ENCODE data around the gene RWDD3.
A peak's percentile ranks its signal among the peaks of the same experiment; 100 is the strongest.

The RWDD3 gene

GRCh38 chr1:95223110-95223509 lies 10.9 kb upstream of the RWDD3 start:
- no peak for DNase-seq (ENCODE audit: low read depth, low spot score)
- no peaks in the 10 kb centered on the region for H3K9me3 ChIP-seq (ENCODE audit: low read depth, low read length)
- H3K4me3 ChIP-seq: no peak overlapping the region
- no peak overlapping the region for H3K9ac ChIP-seq (ENCODE audit: insufficient read length)
- H3K27ac ChIP-seq: no peak overlapping the region
- no peak for TF ChIP-seq POLR2AphosphoS5 (IDR thresholded peaks at IDR 0.05; ENCODE audit: borderline replicate concordance, low read depth, low read length)
- no peak for TF ChIP-seq EZH2 (IDR thresholded peaks at IDR 0.05)
- H3K36me3 ChIP-seq (ENCODE audit: insufficient read depth, low read length): no peaks in the 10 kb centered on the region

DNA sequence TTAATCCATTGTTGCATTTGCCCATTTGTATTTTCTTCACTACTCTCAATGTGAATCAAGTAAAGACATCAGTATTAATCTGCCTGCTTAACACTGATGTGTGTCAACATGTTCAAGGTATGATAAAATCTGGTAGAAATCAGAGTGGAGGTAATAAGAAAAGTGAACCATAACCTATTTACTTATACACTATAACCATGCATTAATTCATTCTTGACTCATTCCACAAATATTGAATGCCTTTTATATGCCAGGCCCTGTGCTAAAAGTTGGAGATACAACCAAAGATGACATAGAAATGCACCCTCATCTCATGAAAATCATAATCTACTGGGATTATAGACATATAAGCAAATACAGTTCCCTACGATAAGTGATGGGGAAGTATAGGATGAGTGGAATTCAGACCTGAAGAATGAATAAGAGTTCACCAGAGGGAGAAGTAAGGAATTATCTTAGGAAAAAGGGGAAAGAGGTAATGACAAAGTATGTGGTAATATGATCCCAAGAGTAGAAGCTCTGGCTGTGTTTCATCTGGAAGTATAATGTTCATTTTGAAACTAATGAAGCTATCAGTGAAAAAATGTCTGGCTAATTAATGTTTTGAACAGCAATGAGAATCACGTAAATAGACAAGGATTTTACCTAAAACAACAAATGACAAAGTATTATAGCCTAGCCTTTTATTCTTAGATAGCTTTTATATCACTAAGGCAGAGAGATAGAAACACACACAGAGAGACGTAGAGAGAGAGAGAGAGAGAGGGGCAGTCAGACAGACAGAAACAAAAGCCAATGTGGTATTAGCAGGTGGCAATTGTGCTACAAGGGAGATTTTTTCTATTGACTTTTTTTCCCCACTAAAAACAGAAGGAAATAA lies 7.0 kb upstream of the RWDD3 start:
- no peaks in the 10 kb centered on the region for H3K9me3 ChIP-seq (ENCODE audit: low read depth, low read length)
- H3K27ac ChIP-seq: no peak overlapping the region
- no peak for TF ChIP-seq EZH2 (IDR thresholded peaks at IDR 0.05)
- TF ChIP-seq FOXP2 (optimal IDR thresholded peaks at IDR 0.05; ENCODE audit: control extremely low read depth, extremely low read length, insufficient read depth): no peak
- TF ChIP-seq POLR2AphosphoS5 (IDR thresholded peaks at IDR 0.05; ENCODE audit: borderline replicate concordance, low read depth, low read length): no peak
- DNase-seq (ENCODE audit: low read depth, low spot score): no peak
- no peak overlapping the region for H3K9ac ChIP-seq (ENCODE audit: insufficient read length)
- no peak overlapping the region for H3K4me3 ChIP-seq
- H3K36me3 ChIP-seq (ENCODE audit: insufficient read depth, low read length): no peaks in the 10 kb centered on the region

DNA sequence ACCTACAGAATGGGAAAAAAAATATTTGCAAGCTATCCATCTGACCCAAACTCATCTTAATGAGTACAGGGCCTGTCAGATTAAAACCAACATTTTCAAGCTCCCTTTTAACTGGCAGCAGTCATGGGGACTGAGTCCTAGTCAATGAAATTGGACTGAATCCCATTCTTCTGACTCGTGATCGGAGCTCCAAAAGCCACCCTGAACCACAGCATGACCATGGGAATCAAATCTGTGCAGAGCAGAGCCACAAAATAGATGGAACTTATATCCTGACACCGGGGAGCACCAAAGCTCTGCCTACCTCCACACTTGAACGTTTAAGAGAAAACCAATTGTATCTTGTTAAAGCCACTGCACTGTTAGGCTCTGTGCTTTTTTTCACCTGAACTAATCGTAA lies 5.0 kb upstream of the RWDD3 start:
- Histone ChIP-seq H3K36me3 (ENCODE audit: insufficient read depth, low read length) (no peaks in the 10 kb centered on the region), H3K9me3 (ENCODE audit: low read depth, low read length) (no peaks in the 10 kb centered on the region), H3K27ac (no peak overlapping the region), H3K9ac (ENCODE audit: insufficient read length) (no peak overlapping the region), H3K4me3 (no peak overlapping the region)
- TF ChIP-seq EZH2 (IDR thresholded peaks at IDR 0.05) (no peak), FOXP2 (optimal IDR thresholded peaks at IDR 0.05; ENCODE audit: control extremely low read depth, extremely low read length, insufficient read depth) (no peak), POLR2AphosphoS5 (IDR thresholded peaks at IDR 0.05; ENCODE audit: borderline replicate concordance, low read depth, low read length) (no peak)
- no peak for DNase-seq (ENCODE audit: low read depth, low spot score)

- Histone ChIP-seq H3K4me3 (no peak overlapping the region), H3K9me3 (ENCODE audit: low read depth, low read length) (no peaks in the 10 kb centered on the region), H3K9ac (ENCODE audit: insufficient read length) (no peak overlapping the region), H3K36me3 (ENCODE audit: insufficient read depth, low read length) (no peaks in the 10 kb centered on the region), H3K27ac (no peak overlapping the region)
- no peak for TF ChIP-seq EZH2 (IDR thresholded peaks at IDR 0.05)
- TF ChIP-seq FOXP2 (optimal IDR thresholded peaks at IDR 0.05; ENCODE audit: control extremely low read depth, extremely low read length, insufficient read depth): no peak
- no peak for TF ChIP-seq POLR2AphosphoS5 (IDR thresholded peaks at IDR 0.05; ENCODE audit: borderline replicate concordance, low read depth, low read length)
- no peak for DNase-seq (ENCODE audit: low read depth, low spot score)
These were observed 4.3 kb upstream of the RWDD3 start for GRCh38 chr1:95229706-95230105.

DNA sequence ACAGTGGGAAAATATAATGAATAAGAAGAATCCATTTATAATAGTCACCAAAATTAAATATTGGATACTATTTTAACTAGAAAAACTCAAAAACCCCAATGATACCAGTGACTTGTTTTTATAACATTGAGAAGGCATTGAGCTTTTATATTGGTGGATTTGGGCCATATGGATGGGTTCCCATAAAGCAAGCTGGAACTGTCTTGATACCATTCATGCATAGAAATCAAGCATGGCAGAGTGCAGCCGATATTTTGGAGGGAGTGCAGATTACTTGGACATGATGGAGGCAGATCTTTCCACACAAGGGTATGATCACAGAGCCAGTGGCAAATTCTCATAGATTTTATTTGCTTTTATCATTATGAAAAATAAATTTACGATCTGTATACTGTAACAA lies 3.8 kb upstream of the RWDD3 start:
- H3K4me3 ChIP-seq: no peak overlapping the region
- H3K36me3 ChIP-seq (ENCODE audit: insufficient read depth, low read length): no peaks in the 10 kb centered on the region
- H3K9me3 ChIP-seq (ENCODE audit: low read depth, low read length): no peaks in the 10 kb centered on the region
- DNase-seq (ENCODE audit: low read depth, low spot score): no peak
- no peak for TF ChIP-seq POLR2AphosphoS5 (IDR thresholded peaks at IDR 0.05; ENCODE audit: borderline replicate concordance, low read depth, low read length)
- no peak for TF ChIP-seq EZH2 (IDR thresholded peaks at IDR 0.05)
- TF ChIP-seq FOXP2 (optimal IDR thresholded peaks at IDR 0.05; ENCODE audit: control extremely low read depth, extremely low read length, insufficient read depth): no peak
- no peak overlapping the region for H3K9ac ChIP-seq (ENCODE audit: insufficient read length)
- H3K27ac ChIP-seq: no peak overlapping the region

- Histone ChIP-seq H3K27ac (no peak overlapping the region), H3K36me3 (ENCODE audit: insufficient read depth, low read length) (no peaks in the 10 kb centered on the region), H3K9ac (ENCODE audit: insufficient read length) (no peak overlapping the region), H3K9me3 (ENCODE audit: low read depth, low read length) (no peaks in the 10 kb centered on the region), H3K4me3 (no peak overlapping the region)
- DNase-seq (ENCODE audit: low read depth, low spot score): no peak
- TF ChIP-seq FOXP2 (optimal IDR thresholded peaks at IDR 0.05; ENCODE audit: control extremely low read depth, extremely low read length, insufficient read depth): no peak
- TF ChIP-seq POLR2AphosphoS5 (IDR thresholded peaks at IDR 0.05; ENCODE audit: borderline replicate concordance, low read depth, low read length): no peak
- TF ChIP-seq EZH2 (IDR thresholded peaks at IDR 0.05): no peak
These were observed 3.2 kb upstream of the RWDD3 start for GRCh38 chr1:95230768-95231191.

DNA sequence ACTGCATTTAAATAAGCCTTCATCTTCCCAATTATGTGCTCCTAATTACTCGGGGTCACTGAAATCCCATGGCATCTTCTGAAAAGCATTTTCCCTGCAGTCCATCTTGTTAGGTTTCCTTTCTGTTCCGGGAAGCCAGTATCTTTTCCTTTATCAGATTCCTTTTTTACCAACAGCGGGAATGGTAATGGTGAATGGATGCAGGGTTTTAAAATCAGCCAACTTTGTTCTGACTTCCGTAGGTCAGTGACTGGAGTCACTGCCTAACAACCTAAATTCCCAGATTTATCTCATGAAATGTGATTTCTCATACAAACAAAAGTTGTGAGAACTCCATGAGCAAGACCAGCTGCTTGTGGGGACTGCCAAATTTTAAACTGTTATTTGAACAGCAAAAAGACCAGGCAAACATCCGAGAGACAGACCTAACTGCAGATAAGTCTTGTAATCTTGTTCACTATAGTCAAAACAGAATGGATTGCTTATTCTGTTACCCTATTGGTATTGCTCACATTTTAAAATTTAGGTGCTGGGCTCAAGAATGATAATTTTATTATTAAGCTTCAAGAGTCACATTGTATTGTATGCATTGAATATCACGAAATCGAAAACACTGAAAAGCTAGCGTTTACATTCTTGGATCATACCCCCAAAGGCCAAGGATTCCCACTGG lies 1.2 kb upstream of the RWDD3 start:
- no peak for DNase-seq (ENCODE audit: low read depth, low spot score)
- Histone ChIP-seq H3K27ac (no peak overlapping the region), H3K4me3 (no peak overlapping the region), H3K9ac (ENCODE audit: insufficient read length) (no peak overlapping the region), H3K9me3 (ENCODE audit: low read depth, low read length) (no peaks in the 10 kb centered on the region), H3K36me3 (ENCODE audit: insufficient read depth, low read length) (no peaks in the 10 kb centered on the region)
- TF ChIP-seq POLR2AphosphoS5 (IDR thresholded peaks at IDR 0.05; ENCODE audit: borderline replicate concordance, low read depth, low read length) (no peak), EZH2 (IDR thresholded peaks at IDR 0.05) (no peak), FOXP2 (optimal IDR thresholded peaks at IDR 0.05; ENCODE audit: control extremely low read depth, extremely low read length, insufficient read depth) (no peak)

- H3K9me3 ChIP-seq (ENCODE audit: low read depth, low read length): no peaks in the 10 kb centered on the region
- no peaks in the 10 kb centered on the region for H3K36me3 ChIP-seq (ENCODE audit: insufficient read depth, low read length)
- peak overlapping the region; percentile 95 for H3K4me3 ChIP-seq
- no peak overlapping the region for H3K27ac ChIP-seq
- peak overlapping the region; percentile 75 for H3K9ac ChIP-seq (ENCODE audit: insufficient read length)
- DNase-seq (ENCODE audit: low read depth, low spot score): no peak
- TF ChIP-seq POLR2AphosphoS5 (IDR thresholded peaks at IDR 0.05; ENCODE audit: borderline replicate concordance, low read depth, low read length): no peak
- no peak for TF ChIP-seq EZH2 (IDR thresholded peaks at IDR 0.05)
These were observed 682 bp upstream of the RWDD3 start for GRCh38 chr1:95233319-95233736.

Data from SK-N-MC (cell line).